WERI-Rb-1 (cell line): ENCODE data around the gene SLC5A5.

Source experiments
- DNase-seq: peaks from one replicate; pipeline ENCODE4 v3.0.0-alpha.2; 2020
- H3K27ac ChIP-seq: fragments of 250-450 bp; sonication (Bioruptor Pico); 2 replicates; pipeline ENCODE4 v1.5.1; 2020; ENCODE audit warnings: mild to moderate bottlenecking, moderate library complexity
- H3K27me3 ChIP-seq: fragments of 250-450 bp; sonication (Bioruptor Pico); 2 replicates; pipeline ENCODE4 v1.5.1; 2021; ENCODE audit warnings: mild to moderate bottlenecking, low read depth, moderate library complexity; ENCODE audit not compliant: insufficient read depth, severe bottlenecking
- H3K36me3 ChIP-seq: fragments of 250-450 bp; sonication (Bioruptor Pico); 2 replicates; pipeline ENCODE4 v1.5.1; 2020; ENCODE audit warnings: mild to moderate bottlenecking, moderate library complexity
- H3K4me3 ChIP-seq: 2 replicates; pipeline ENCODE4 v1.5.1; 2011; ENCODE audit warnings: low read depth, mild to moderate bottlenecking, control low read depth, low read length
- H3K9me3 ChIP-seq: fragments of 250-450 bp; sonication (Bioruptor Pico); 2 replicates; pipeline ENCODE4 v1.5.1; 2021; ENCODE audit warnings: mild to moderate bottlenecking, moderate library complexity; ENCODE audit not compliant: severe bottlenecking
- CTCF ChIP-seq: IDR thresholded peaks from 2 replicates; pipeline ENCODE4 v1.5.1; 2011; ENCODE audit warnings: low read depth, mild to moderate bottlenecking, control low read depth, inconsistent platforms, low read length

SLC5A5 gene

GRCh38 chr19:17931532-17932191, 59.9 kb downstream of the SLC5A5 start:
- DNase-seq, result no peak
- TF ChIP-seq CTCF, result no peak
- no peak overlapping the region for H3K27ac ChIP-seq

DNA sequence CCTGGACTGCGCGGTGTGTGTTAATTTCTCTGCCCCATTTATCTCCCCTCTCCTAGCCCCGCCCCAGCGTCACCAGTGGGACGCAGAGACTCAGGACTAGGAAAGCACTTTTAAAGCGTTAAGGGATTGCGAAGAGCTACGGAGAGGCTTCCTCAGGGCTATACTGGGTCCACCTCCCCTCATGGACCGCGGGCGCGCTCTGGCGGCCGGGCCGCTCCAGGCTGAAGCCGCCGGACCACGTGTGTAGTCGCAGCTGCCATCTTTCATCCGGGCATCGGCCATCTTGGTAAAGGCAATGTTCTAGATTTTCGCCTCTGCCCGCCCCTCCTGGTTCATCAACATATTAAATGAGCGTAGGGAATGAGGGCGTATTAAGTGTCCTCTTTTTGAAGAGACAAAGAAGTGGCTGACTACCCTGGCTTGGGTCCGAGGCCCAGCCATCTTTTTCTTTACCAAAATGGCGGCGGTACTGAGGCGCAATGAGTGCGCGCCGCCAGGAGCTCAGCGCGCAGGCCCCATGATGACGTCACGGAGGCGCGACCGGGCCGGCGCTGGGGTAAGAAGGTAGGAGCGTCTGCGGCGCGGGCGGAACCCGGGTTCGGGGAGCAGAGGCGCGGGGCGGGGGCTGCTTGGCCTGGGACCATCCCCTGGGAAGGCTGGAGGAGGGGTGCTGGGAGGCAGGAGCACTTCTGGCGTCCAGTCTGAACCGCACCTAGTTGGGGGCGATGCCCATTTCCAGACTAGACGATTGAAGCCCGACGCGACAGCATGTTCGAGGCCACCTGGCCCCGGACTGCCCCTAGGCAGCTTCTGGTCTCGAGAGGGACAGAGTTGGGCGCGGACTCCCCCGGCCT, 61.0 kb downstream of the SLC5A5 start, which contains the start of gene CCDC124:
Gene CCDC124 (plus strand): TSS at position 531 of the 854 bp plus-strand sequence. CDS start 3,406 bp downstream, outside the sequence.
- H3K9me3 ChIP-seq, result no peaks in the 10 kb centered on the region
- H3K36me3 ChIP-seq, result peaks cover 9% of the 10 kb centered on the region
- H3K27me3 ChIP-seq, result no peaks in the 10 kb centered on the region
- TF ChIP-seq CTCF, result peak; percentile 94
- DNase-seq, result peak; percentile 95
- H3K4me3 ChIP-seq, result peak within 1 kb of the TSS; percentile 93
- H3K27ac ChIP-seq, result peak within 1 kb of the TSS; percentile 98

More at GRCh38 chr19:17931532-17932191, 59.9 kb downstream of the SLC5A5 start:
- Histone ChIP-seq H3K9me3 (no peaks in the 10 kb centered on the region), H3K27me3 (no peaks in the 10 kb centered on the region), H3K36me3 (peaks cover 3% of the 10 kb centered on the region), H3K4me3 (no peak overlapping the region)

DNA sequence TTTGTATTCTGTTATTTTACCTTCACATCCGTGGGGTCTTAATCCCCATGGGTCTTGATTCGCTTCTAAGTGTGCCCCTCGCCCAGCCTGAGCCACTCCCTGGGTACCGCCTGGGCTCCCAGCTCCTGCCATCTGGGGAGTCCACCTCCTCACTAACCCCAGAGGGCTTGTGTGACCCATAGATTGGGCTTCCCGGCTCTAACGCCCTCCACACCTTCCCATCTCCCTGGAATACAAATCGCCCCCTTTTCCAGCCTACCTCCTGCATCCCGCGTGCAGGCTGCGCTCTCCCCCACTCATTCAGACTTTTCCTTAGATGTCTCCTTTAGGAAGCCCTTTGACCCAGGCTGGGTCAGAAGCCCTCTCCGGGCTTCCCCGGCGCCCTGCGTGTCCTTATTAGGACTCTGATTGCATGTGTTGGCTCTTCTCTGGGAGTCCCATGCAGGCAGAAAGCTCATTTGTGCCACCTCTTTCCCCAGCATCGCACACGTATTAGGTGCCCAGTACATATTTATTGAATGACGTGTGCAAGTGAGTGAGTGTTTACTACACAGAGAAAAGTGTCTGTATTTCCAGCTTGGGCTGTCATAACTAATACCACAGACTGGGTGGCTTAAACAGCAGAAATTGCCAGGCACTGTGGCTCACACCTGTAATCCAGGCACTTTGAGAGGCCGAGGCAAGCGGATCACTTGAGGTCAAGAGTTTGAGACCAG, 61.8 kb downstream of the SLC5A5 start:
- H3K9me3 ChIP-seq, result no peaks in the 10 kb centered on the region
- no peak for DNase-seq
- TF ChIP-seq CTCF, result no peak
- H3K4me3 ChIP-seq, result peak overlapping the region; percentile 93
- no peaks in the 10 kb centered on the region for H3K27me3 ChIP-seq
- peak overlapping the region; percentile 98 for H3K27ac ChIP-seq
- H3K36me3 ChIP-seq, result peaks cover 17% of the 10 kb centered on the region

DNA sequence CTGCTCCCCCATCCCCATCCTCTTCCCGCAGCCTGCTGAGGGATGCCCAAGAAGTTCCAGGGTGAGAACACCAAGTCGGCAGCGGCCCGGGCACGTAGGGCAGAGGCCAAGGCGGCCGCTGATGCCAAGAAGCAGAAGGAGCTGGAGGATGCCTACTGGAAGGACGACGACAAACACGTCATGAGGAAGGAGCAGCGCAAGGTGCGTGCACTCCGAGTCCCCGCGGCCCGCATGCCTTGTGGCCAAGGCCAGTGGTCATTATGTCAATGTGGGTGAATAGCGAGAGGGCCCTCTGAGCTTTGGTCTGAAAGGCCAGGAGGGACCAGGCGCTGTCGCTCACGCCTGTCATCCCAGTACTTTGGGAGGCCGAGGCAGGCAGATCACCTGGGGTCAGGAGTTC, 64.6 kb downstream of the SLC5A5 start:
- TF ChIP-seq CTCF, result no peak
- H3K27me3 ChIP-seq, result no peaks in the 10 kb centered on the region
- no peak overlapping the region for H3K27ac ChIP-seq
- H3K9me3 ChIP-seq, result no peaks in the 10 kb centered on the region
- peaks cover 31% of the 10 kb centered on the region for H3K36me3 ChIP-seq
- no peak overlapping the region for H3K4me3 ChIP-seq
- DNase-seq, result no peak

GRCh38 chr19:17937371-17937900, 65.7 kb downstream of the SLC5A5 start:
- H3K27ac ChIP-seq, result no peak overlapping the region
- TF ChIP-seq CTCF, result no peak
- DNase-seq, result no peak
- H3K36me3 ChIP-seq, result peaks cover 31% of the 10 kb centered on the region
- H3K9me3 ChIP-seq, result no peaks in the 10 kb centered on the region
- H3K27me3 ChIP-seq, result no peaks in the 10 kb centered on the region
- H3K4me3 ChIP-seq, result no peak overlapping the region
